ENCODE results near the gene PRPF19.

GRCh38 chr11:60916669-60917206 lies 10.4 kb upstream of the PRPF19 start:
- no peak for TF ChIP-seq YY1 (IDR thresholded peaks at IDR 0.05; ENCODE audit: low read depth)
- no peak for TF ChIP-seq JUND (IDR thresholded peaks at IDR 0.05)
- TF ChIP-seq, protein P1, sequence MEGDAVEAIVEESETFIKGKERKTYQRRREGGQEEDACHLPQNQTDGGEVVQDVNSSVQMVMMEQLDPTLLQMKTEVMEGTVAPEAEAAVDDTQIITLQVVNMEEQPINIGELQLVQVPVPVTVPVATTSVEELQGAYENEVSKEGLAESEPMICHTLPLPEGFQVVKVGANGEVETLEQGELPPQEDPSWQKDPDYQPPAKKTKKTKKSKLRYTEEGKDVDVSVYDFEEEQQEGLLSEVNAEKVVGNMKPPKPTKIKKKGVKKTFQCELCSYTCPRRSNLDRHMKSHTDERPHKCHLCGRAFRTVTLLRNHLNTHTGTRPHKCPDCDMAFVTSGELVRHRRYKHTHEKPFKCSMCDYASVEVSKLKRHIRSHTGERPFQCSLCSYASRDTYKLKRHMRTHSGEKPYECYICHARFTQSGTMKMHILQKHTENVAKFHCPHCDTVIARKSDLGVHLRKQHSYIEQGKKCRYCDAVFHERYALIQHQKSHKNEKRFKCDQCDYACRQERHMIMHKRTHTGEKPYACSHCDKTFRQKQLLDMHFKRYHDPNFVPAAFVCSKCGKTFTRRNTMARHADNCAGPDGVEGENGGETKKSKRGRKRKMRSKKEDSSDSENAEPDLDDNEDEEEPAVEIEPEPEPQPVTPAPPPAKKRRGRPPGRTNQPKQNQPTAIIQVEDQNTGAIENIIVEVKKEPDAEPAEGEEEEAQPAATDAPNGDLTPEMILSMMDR (IDR thresholded peaks at IDR 0.05), result no peak
- TF ChIP-seq EP300 (IDR thresholded peaks at IDR 0.05; ENCODE audit: borderline replicate concordance in 1 of 2, low read depth in 1 of 2, low read length in 1 of 2), result no peak
- TF ChIP-seq TAF1 (IDR thresholded peaks at IDR 0.05; ENCODE audit: borderline replicate concordance, low read depth, low read length), result no peak
- TF ChIP-seq SIN3A (IDR thresholded peaks at IDR 0.05; ENCODE audit: borderline replicate concordance, low read depth, low read length), result no peak
- TF ChIP-seq, protein P2, sequence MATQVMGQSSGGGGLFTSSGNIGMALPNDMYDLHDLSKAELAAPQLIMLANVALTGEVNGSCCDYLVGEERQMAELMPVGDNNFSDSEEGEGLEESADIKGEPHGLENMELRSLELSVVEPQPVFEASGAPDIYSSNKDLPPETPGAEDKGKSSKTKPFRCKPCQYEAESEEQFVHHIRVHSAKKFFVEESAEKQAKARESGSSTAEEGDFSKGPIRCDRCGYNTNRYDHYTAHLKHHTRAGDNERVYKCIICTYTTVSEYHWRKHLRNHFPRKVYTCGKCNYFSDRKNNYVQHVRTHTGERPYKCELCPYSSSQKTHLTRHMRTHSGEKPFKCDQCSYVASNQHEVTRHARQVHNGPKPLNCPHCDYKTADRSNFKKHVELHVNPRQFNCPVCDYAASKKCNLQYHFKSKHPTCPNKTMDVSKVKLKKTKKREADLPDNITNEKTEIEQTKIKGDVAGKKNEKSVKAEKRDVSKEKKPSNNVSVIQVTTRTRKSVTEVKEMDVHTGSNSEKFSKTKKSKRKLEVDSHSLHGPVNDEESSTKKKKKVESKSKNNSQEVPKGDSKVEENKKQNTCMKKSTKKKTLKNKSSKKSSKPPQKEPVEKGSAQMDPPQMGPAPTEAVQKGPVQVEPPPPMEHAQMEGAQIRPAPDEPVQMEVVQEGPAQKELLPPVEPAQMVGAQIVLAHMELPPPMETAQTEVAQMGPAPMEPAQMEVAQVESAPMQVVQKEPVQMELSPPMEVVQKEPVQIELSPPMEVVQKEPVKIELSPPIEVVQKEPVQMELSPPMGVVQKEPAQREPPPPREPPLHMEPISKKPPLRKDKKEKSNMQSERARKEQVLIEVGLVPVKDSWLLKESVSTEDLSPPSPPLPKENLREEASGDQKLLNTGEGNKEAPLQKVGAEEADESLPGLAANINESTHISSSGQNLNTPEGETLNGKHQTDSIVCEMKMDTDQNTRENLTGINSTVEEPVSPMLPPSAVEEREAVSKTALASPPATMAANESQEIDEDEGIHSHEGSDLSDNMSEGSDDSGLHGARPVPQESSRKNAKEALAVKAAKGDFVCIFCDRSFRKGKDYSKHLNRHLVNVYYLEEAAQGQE (IDR thresholded peaks at IDR 0.05; ENCODE audit: low read depth, low read length), result no peak
